NCI-H345 treated with DMSO at 0.1 percent for 48 hours (cell line): Measurements from ENCODE around the gene MUC2.

Source experiments
- DNase-seq: peaks from one replicate; lab custom pipeline; 2025; ENCODE audit not compliant: unreplicated experiment; lab: John Stamatoyannopoulos, UW

MUC2 gene

GRCh38 chr11:1074244-1075221 is at the start of gene MUC2:
MUC2 (plus strand) TSS chr11:1074874.
- no peak for DNase-seq

- DNase-seq, result no peak
Measured at GRCh38 chr11:1025410-1026162, 49.1 kb upstream of the MUC2 start.

GRCh38 chr11:1026163-1026450 is 48.6 kb upstream of the MUC2 start:
- no peak for DNase-seq

- no peak for DNase-seq
Measured at GRCh38 chr11:1026641-1027482, 47.8 kb upstream of the MUC2 start.

- no peak for DNase-seq
Measured at GRCh38 chr11:1027483-1028290, 47.0 kb upstream of the MUC2 start.

- DNase-seq, result no peak
Measured at GRCh38 chr11:1028291-1028540, 46.5 kb upstream of the MUC2 start.

GRCh38 chr11:1028616-1029015 is 46.1 kb upstream of the MUC2 start:
- DNase-seq, result no peak

GRCh38 chr11:1029051-1029450 is 45.6 kb upstream of the MUC2 start:
- DNase-seq, result no peak

- no peak for DNase-seq
Measured at GRCh38 chr11:1029654-1030053, 45.0 kb upstream of the MUC2 start.

- DNase-seq, result no peak
Measured at GRCh38 chr11:1030086-1030485, 44.6 kb upstream of the MUC2 start.

- DNase-seq, result no peak
Measured at GRCh38 chr11:1030556-1030955, 44.1 kb upstream of the MUC2 start.

- DNase-seq, result no peak
Measured at GRCh38 chr11:1031121-1031899, 43.4 kb upstream of the MUC2 start.

- DNase-seq, result no peak
Measured at GRCh38 chr11:1032310-1032891, 42.3 kb upstream of the MUC2 start.

GRCh38 chr11:1033016-1033798 is 41.5 kb upstream of the MUC2 start:
- DNase-seq, result no peak

GRCh38 chr11:1034001-1034400 is 40.7 kb upstream of the MUC2 start:
- DNase-seq, result no peak

- no peak for DNase-seq
Measured at GRCh38 chr11:1034456-1035295, 40.0 kb upstream of the MUC2 start.

GRCh38 chr11:1035577-1036283 is 38.9 kb upstream of the MUC2 start:
- DNase-seq, result no peak
